ENCODE results near the gene FBXL16.

Gene FBXL16

DNA sequence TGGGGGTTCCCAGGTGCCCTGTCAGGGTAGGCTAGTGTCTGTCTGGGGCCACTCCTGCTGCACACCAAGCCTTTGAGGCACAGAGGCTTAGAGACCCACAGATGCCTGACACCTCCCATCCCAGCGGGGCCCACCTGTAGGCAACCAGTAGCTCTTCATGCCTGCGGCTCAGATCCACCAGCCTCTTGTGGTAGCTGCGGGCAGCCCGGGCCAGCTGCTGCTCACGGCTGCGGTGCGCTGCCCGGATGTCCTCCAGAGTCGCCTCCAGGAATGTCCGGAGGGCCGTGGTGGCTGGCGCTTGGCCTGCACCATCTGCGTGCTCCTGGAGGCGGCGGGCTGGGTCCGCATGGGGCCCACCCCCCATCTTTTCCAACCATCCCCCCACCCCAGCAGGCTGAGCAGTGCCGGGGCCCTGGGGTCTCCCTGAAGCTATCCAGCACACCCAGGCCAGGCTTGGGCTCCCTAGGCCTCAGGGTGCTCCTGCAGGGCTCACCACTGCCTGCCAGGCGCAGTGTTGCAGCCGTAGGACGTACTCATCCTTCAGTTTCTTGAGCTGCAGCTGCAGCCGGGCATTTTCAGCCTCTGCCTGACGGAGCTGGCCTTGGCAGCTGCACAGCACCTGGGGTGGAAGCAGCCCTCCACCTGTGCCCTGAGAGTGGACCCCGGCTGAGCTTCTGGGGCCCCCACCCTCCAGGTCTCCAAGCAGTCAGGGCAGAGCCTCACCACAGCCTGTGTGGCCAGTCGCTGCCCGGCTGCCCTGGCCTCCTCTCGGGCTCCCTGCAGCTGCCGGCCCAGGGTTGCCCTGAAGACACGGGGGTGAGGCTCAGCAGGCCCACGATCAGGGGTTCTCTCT is 18.8 kb upstream of the FBXL16 start:
- Histone ChIP-seq H3K9ac (ENCODE audit: low read length) (no peak overlapping the region), H3K9me3 (ENCODE audit: insufficient read depth, low read length) (no peaks in the 10 kb centered on the region), H3K4me3 (ENCODE audit: low read length) (no peak overlapping the region), H3K27me3 (ENCODE audit: low read depth, low read length) (no peaks in the 10 kb centered on the region), H3K79me2 (ENCODE audit: low read length) (peaks cover 5% of the 10 kb centered on the region; the same call in 1 of the 2 replicates), H3K4me1 (ENCODE audit: low read length) (peaks cover 22% of the 10 kb centered on the region), H3K4me2 (ENCODE audit: low read length) (no peak overlapping the region), H3K27ac (ENCODE audit: low read length) (no peak overlapping the region), H3K36me3 (replicated peaks; ENCODE audit: low read depth, low read length) (peaks cover 3% of the 10 kb centered on the region), H4K20me1 (ENCODE audit: insufficient read depth, low read length) (peaks cover 4% of the 10 kb centered on the region; the same call in 1 of the 2 replicates), H2AFZ (ENCODE audit: low read depth, low read length) (no peak overlapping the region)
- TF ChIP-seq CTCF (IDR thresholded peaks at IDR 0.05; ENCODE audit: low read depth, low read length), result no peak
- no peak for TF ChIP-seq EZH2phosphoT487 (IDR thresholded peaks at IDR 0.05; ENCODE audit: low read depth)

- Histone ChIP-seq H2AFZ (ENCODE audit: low read depth, low read length) (no peak overlapping the region), H3K9me3 (ENCODE audit: insufficient read depth, low read length) (no peaks in the 10 kb centered on the region), H3K27ac (ENCODE audit: low read length) (no peak overlapping the region), H4K20me1 (ENCODE audit: insufficient read depth, low read length) (peaks cover 4% of the 10 kb centered on the region; the same call in 1 of the 2 replicates), H3K4me1 (ENCODE audit: low read length) (peaks cover 26% of the 10 kb centered on the region), H3K36me3 (replicated peaks; ENCODE audit: low read depth, low read length) (peaks cover 3% of the 10 kb centered on the region), H3K27me3 (ENCODE audit: low read depth, low read length) (no peaks in the 10 kb centered on the region), H3K4me2 (ENCODE audit: low read length) (no peak overlapping the region), H3K79me2 (ENCODE audit: low read length) (peaks cover 5% of the 10 kb centered on the region; the same call in 1 of the 2 replicates), H3K9ac (ENCODE audit: low read length) (no peak overlapping the region), H3K4me3 (ENCODE audit: low read length) (no peak overlapping the region)
- TF ChIP-seq EZH2phosphoT487 (IDR thresholded peaks at IDR 0.05; ENCODE audit: low read depth) (no peak), CTCF (IDR thresholded peaks at IDR 0.05; ENCODE audit: low read depth, low read length) (no peak)
These were observed 18.1 kb upstream of the FBXL16 start for GRCh38 chr16:723695-724094.

DNA sequence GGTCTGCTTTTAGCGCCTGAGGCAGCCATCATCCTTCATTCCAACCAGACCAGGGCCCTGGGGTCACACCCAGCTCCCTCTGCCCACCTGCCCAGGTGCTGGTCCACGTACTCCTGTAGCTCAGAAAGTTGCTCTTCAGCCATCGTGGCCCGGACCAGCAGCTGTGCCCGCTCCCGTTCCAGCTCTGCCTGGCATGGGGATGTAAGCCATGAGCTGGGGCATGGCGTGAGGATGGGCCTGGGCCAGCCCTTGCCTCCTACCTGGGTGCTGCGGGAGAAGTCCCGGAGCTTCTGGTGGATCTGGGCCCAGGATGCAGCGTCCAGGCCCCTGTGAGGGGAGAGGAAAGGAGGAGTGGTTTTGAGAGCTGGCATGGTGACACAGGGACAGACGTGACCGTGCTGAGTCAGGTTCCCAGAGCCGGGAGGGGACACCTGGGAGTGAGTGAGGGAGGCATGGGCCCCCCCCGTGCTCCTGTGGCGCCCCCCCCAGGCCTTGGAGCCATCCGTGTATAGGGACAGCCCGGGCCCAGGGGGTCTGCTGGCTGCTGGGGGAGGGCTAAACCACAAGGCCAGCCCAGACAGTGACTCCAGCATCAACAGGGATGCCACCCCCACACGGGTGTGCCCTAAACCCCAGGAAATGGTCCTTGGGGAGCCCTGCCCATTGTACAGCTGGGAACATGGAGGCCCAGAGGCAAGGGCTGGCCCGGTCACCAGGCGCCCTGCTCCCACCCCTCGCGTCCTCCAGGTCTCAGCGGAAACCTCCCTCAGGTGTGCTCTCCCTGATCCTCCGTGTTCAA is 17.4 kb upstream of the FBXL16 start:
- H2AFZ ChIP-seq (ENCODE audit: low read depth, low read length), result no peak overlapping the region
- no peak overlapping the region for H3K4me2 ChIP-seq (ENCODE audit: low read length)
- H3K9me3 ChIP-seq (ENCODE audit: insufficient read depth, low read length), result no peaks in the 10 kb centered on the region
- H3K27ac ChIP-seq (ENCODE audit: low read length), result no peak overlapping the region
- peaks cover 3% of the 10 kb centered on the region for H3K36me3 ChIP-seq (replicated peaks; ENCODE audit: low read depth, low read length)
- H3K27me3 ChIP-seq (ENCODE audit: low read depth, low read length), result no peaks in the 10 kb centered on the region
- H4K20me1 ChIP-seq (ENCODE audit: insufficient read depth, low read length), result peaks cover 4% of the 10 kb centered on the region; the same call in 1 of the 2 replicates
- peaks cover 23% of the 10 kb centered on the region for H3K4me1 ChIP-seq (ENCODE audit: low read length)
- H3K9ac ChIP-seq (ENCODE audit: low read length), result no peak overlapping the region
- H3K4me3 ChIP-seq (ENCODE audit: low read length), result no peak overlapping the region
- H3K79me2 ChIP-seq (ENCODE audit: low read length), result peaks cover 5% of the 10 kb centered on the region; the same call in 1 of the 2 replicates
- TF ChIP-seq CTCF (IDR thresholded peaks at IDR 0.05; ENCODE audit: low read depth, low read length), result no peak
- TF ChIP-seq EZH2phosphoT487 (IDR thresholded peaks at IDR 0.05; ENCODE audit: low read depth), result no peak
